A549 (cell line): ENCODE measurements around the gene TASOR. TPM values are rescaled to one million over a fixed set of nuclear protein-coding genes. Genes with fewer than 3 reads are reported as not detected.

ENCODE experiments used
- ATAC-seq, 2 experiments: fragments of 200-7000 bp in 1 of 2; fragments of >200 bp in 1 of 2; cut with Nextera tagmentation in 1 of 2; cut with Tn5 transposase in 1 of 2; 3 replicates each; pipeline versions ENCODE4 v1.8.0 to v1.9.1; 2018 to 2020; ENCODE audit warnings: mild to moderate bottlenecking in 1 of 2, moderate library complexity in 1 of 2
- CTCF ChIA-PET: fragments of 300-600 bp; sonication (Branson Sonifier 250); formaldehyde crosslinking; extraction: SDS; loops from one replicate; lab custom pipeline; 2021; ENCODE audit warnings: antibody characterized with exemption, inconsistent platforms; lab: Yijun Ruan, JAX
- POLR2A ChIA-PET: fragments of 350-600 bp; formaldehyde crosslinking; extraction: SDS; loops from one replicate; lab custom pipeline; 2021; ENCODE audit warnings: antibody characterized with exemption, inconsistent platforms; lab: Yijun Ruan, JAX
- DNase-seq, 2 experiments: peaks; one replicate each; pipeline versions ENCODE4 v3.0.0 to v3.0.0-alpha.2; 2011 to 2016; ENCODE audit warnings: low read depth in 1 of 2, low spot score in 1 of 2
- FAIRE-seq: peaks from 2 replicates; lab custom pipeline; 2011; peaks lifted over from hg19 to GRCh38; lab: Jason Lieb, UNC
- H3K27ac ChIP-seq, 2 experiments: fragments of >200 bp; sonication (Bioruptor Twin); formaldehyde crosslinking; 3 replicates each; pipeline ENCODE4 v1.5.1; 2016 to 2017
- H3K4me1 ChIP-seq: fragments of >200 bp; sonication (Bioruptor Twin); formaldehyde crosslinking; 3 replicates; pipeline ENCODE4 v1.6.1; 2016
- H3K4me2 ChIP-seq: fragments of >200 bp; sonication (Bioruptor Twin); formaldehyde crosslinking; 3 replicates; pipeline ENCODE4 v1.6.1; 2016
- H3K4me3 ChIP-seq: fragments of >200 bp; sonication (Bioruptor Twin); formaldehyde crosslinking; 3 replicates; pipeline ENCODE4 v1.5.1; 2016
- H3K9me3 ChIP-seq: fragments of >200 bp; sonication (Bioruptor Twin); formaldehyde crosslinking; 3 replicates; pipeline ENCODE4 v1.6.1; 2016
- BHLHE40 ChIP-seq: IDR thresholded peaks from 2 replicates; pipeline ENCODE4 v1.6.1; 2012; ENCODE audit warnings: low read depth, low read length, inconsistent platforms
- CBX8 ChIP-seq: fragments of 200-600 bp; sonication (generic); IDR thresholded peaks from 2 replicates; pipeline ENCODE4 v1.6.1; 2016
- CHD2 ChIP-seq: fragments of 150-350 bp; IDR thresholded peaks from 2 replicates; pipeline ENCODE4 v1.6.1; 2014; ENCODE audit warnings: low read length; ENCODE audit not compliant: partially characterized antibody
- ESRRA ChIP-seq: fragments of 150-350 bp; IDR thresholded peaks from 2 replicates; pipeline ENCODE4 v1.6.1; 2014; ENCODE audit warnings: mild to moderate bottlenecking, low read length, borderline replicate concordance
- FOSL2 ChIP-seq, 2 experiments: fragments of 450-650 bp in 1 of 2; fragments of >200 bp in 1 of 2; sonication (Bioruptor Twin) in 1 of 2; formaldehyde crosslinking; IDR thresholded peaks; 2 replicates each; pipeline versions ENCODE4 v1.5.0 to v1.6.1; 2016 to 2020; ENCODE audit warnings: mild to moderate bottlenecking in 1 of 2, moderate library complexity in 1 of 2
- FOXS1 ChIP-seq: fragments of 250-450 bp; sonication (Bioruptor Pico); IDR thresholded peaks from 2 replicates; pipeline ENCODE4 v1.5.0; 2020; ENCODE audit warnings: mild to moderate bottlenecking, moderate library complexity
- HDAC2 ChIP-seq: fragments of 200-600 bp; sonication (generic); IDR thresholded peaks from 2 replicates; pipeline ENCODE4 v1.6.1; 2016
- HEYL ChIP-seq: fragments of 250-450 bp; sonication (Bioruptor Pico); IDR thresholded peaks from 2 replicates; pipeline ENCODE4 v1.8.0; 2021; ENCODE audit warnings: mild to moderate bottlenecking, moderate library complexity
- KDM1A ChIP-seq: fragments of 200-600 bp; sonication (generic); IDR thresholded peaks from 2 replicates; pipeline ENCODE4 v1.6.1; 2016; ENCODE audit warnings: low read depth, mild to moderate bottlenecking
- KDM5A ChIP-seq: fragments of 200-600 bp; sonication (generic); IDR thresholded peaks from 2 replicates; pipeline ENCODE4 v1.6.1; 2016; ENCODE audit warnings: antibody characterized with exemption, mild to moderate bottlenecking
- MAFK ChIP-seq: fragments of 450-650 bp; IDR thresholded peaks from 2 replicates; pipeline ENCODE4 v1.6.1; 2014; ENCODE audit not compliant: partially characterized antibody
- NR3C1 ChIP-seq: fragments of >200 bp; sonication (Bioruptor Twin); formaldehyde crosslinking; IDR thresholded peaks from 3 replicates; pipeline ENCODE4 v1.6.1; 2017
- PHF8 ChIP-seq: fragments of 200-600 bp; sonication (generic); IDR thresholded peaks from 2 replicates; pipeline ENCODE4 v1.6.1; 2016; ENCODE audit warnings: low read depth, mild to moderate bottlenecking, antibody characterized with exemption, moderate library complexity, borderline replicate concordance
- POLR2AphosphoS2 ChIP-seq: conservative IDR thresholded peaks from 2 replicates; pipeline ENCODE4 v1.6.1; 2012; ENCODE audit warnings: low read length, improper control_type of control experiment, inconsistent platforms
- RAD21 ChIP-seq, 2 experiments: fragments of >200 bp in 1 of 2; sonication (Bioruptor Twin) in 1 of 2; formaldehyde crosslinking in 1 of 2; IDR thresholded peaks in 1 of 2; conservative IDR thresholded peaks in 1 of 2; 2 replicates in 1 of 2; 3 replicates in 1 of 2; pipeline ENCODE4 v1.6.1; 2012 to 2018; ENCODE audit warnings: inconsistent platforms in 1 of 2
- RCOR1 ChIP-seq: fragments of 150-350 bp; IDR thresholded peaks from 2 replicates; pipeline ENCODE4 v1.6.1; 2014; ENCODE audit warnings: antibody characterized with exemption, low read length, low read depth
- RNF2 ChIP-seq: fragments of 200-600 bp; sonication (generic); IDR thresholded peaks from 2 replicates; pipeline ENCODE4 v1.6.1; 2016; ENCODE audit warnings: low read depth, mild to moderate bottlenecking, antibody characterized with exemption, moderate library complexity, borderline replicate concordance
- SMC3 ChIP-seq: fragments of >200 bp; sonication (Bioruptor Twin); formaldehyde crosslinking; IDR thresholded peaks from 3 replicates; pipeline ENCODE4 v1.6.1; 2018; ENCODE audit warnings: inconsistent platforms
- SREBF2 ChIP-seq: fragments of 450-650 bp; IDR thresholded peaks from 2 replicates; pipeline ENCODE4 v1.6.1; 2014; ENCODE audit warnings: mild to moderate bottlenecking, moderate library complexity
- TFCP2L1 ChIP-seq: fragments of 250-450 bp; sonication (Bioruptor Pico); IDR thresholded peaks from 2 replicates; pipeline ENCODE4 v1.5.0; 2021; ENCODE audit warnings: mild to moderate bottlenecking
- TP53 ChIP-seq: fragments of 250-450 bp; sonication (Bioruptor Pico); IDR thresholded peaks from 2 replicates; pipeline ENCODE4 v1.5.0; 2021; ENCODE audit warnings: mild to moderate bottlenecking, moderate library complexity
- ZFP36 ChIP-seq: fragments of 450-650 bp; IDR thresholded peaks from 2 replicates; pipeline ENCODE4 v1.6.1; 2014; ENCODE audit warnings: borderline replicate concordance; ENCODE audit not compliant: partially characterized antibody
- WGBS: methylation state at CpG from one replicate; pipeline ENCODE4 v1.1.6; 2017; ENCODE audit errors: missing lambda C conversion rate; 5-methylcytosine and 5-hydroxymethylcytosine counted together
- polyA plus RNA-seq, 4 experiments: library from polyadenylated mRNA; depleted of rRNA in 3 of 4; stranded (reverse); fragments of >200 nt; fragmentation: RNase III in 1 of 4; extraction: RNeasy Plus Mini Kit Qiagen cat#74134 plus additional on column Dnase treatment in 1 of 4; gene quantifications; 2 replicates in 3 of 4; 3 replicates in 1 of 4; pipeline ENCODE4 v1.2.3, GENCODE V29; 2011 to 2017
- TF ChIP-seq, protein P1 (sequence below): fragments of 150-350 bp; IDR thresholded peaks from 2 replicates; pipeline ENCODE4 v1.6.1; 2014; ENCODE audit warnings: low read depth, mild to moderate bottlenecking, low read length
- TF ChIP-seq, protein P2 (sequence below): fragments of >200 bp; sonication (Bioruptor Twin); formaldehyde crosslinking; IDR thresholded peaks from 3 replicates; pipeline ENCODE4 v1.6.1; 2016
- TF ChIP-seq, protein P3 (sequence below): fragments of 450-650 bp; IDR thresholded peaks from 2 replicates; pipeline ENCODE4 v1.6.1; 2014; ENCODE audit warnings: antibody characterized with exemption
- TF ChIP-seq, protein P4 (sequence below): IDR thresholded peaks from 2 replicates; pipeline ENCODE4 v1.6.1; 2012
- TF ChIP-seq, protein P5 (sequence below): IDR thresholded peaks from 2 replicates; pipeline ENCODE4 v1.6.1; 2012; ENCODE audit warnings: low read depth, borderline replicate concordance

TASOR gene
- polyA plus RNA-seq, 2 of the 4 experiments (the other 2 are of a cell fraction): 33.5 to 49.0 TPM

DNA sequence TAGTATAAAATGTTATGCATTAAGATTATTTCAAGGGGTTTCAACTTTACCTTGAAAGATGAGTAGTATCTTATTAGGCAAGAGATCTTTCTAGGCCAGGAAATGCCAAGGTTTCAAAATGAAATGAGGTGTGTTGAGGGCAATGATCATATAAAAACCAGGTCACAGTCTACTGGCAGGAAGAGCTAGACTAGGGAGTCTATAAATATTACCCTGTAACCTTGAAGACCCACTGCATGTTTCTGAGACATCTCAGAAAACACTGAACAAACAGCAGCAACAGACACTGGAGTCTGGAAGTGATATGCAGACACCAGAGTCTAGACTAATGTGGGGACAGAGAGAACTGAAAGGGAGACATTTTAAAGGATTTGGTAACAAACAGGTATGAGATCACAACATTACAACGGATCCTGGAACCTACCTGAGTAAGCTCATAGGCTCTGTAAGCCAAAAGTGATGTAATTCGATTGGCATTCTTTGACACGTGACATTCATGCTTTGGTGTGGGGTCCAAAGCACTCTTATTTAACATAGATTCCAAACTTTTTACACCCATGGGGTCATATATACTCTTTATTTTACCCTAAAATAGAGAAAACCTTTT, 15.0 kb downstream of the TASOR start (continued):
- TF ChIP-seq FOSL2 (IDR thresholded peaks at IDR 0.05): no peak
- no peak for TF ChIP-seq FOSL2 (CRISPR knock-in tag; IDR thresholded peaks at IDR 0.05)
- no peak for TF ChIP-seq KDM5A

DNA sequence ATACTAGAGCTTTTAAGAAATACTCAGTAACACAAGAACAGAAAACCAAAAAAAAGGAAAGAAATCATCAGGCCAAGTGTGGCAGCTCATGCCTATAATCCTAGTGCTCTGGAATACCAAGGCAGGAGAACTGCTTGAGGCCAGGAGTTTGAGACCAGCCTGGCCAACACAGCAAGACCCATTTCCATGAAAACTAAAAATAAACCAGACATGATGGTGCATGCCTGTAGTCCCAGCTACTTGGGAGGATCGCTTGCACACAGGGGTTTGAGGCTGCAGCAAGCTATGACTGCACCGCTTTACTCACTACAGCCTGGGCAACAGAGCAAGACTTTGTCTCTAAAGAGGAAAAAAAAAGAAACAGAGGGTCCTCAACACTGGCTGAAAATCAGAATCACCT, 18.2 kb downstream of the TASOR start:
- no peak overlapping the region for H3K4me2 ChIP-seq
- no peak for DNase-seq
- H3K27ac ChIP-seq: no peak overlapping the region
- TF ChIP-seq KDM1A: no peak
- no peak for TF ChIP-seq HDAC2
- no peak for TF ChIP-seq NR3C1
- TF ChIP-seq FOXS1 (CRISPR knock-in tag): no peak
- TF ChIP-seq, protein P1, sequence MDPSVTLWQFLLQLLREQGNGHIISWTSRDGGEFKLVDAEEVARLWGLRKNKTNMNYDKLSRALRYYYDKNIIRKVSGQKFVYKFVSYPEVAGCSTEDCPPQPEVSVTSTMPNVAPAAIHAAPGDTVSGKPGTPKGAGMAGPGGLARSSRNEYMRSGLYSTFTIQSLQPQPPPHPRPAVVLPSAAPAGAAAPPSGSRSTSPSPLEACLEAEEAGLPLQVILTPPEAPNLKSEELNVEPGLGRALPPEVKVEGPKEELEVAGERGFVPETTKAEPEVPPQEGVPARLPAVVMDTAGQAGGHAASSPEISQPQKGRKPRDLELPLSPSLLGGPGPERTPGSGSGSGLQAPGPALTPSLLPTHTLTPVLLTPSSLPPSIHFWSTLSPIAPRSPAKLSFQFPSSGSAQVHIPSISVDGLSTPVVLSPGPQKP: no peak
- TF ChIP-seq RNF2: no peak
- no peak for TF ChIP-seq RAD21 (conservative IDR thresholded peaks at IDR 0.05 in 1 of 2, IDR thresholded peaks at IDR 0.05 in 1 of 2)
- TF ChIP-seq, protein P2, sequence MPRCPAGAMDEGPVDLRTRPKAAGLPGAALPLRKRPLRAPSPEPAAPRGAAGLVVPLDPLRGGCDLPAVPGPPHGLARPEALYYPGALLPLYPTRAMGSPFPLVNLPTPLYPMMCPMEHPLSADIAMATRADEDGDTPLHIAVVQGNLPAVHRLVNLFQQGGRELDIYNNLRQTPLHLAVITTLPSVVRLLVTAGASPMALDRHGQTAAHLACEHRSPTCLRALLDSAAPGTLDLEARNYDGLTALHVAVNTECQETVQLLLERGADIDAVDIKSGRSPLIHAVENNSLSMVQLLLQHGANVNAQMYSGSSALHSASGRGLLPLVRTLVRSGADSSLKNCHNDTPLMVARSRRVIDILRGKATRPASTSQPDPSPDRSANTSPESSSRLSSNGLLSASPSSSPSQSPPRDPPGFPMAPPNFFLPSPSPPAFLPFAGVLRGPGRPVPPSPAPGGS: no peak
- TF ChIP-seq BHLHE40: no peak
- TF ChIP-seq SREBF2: no peak
- TF ChIP-seq TFCP2L1 (CRISPR knock-in tag): no peak
- TF ChIP-seq, protein P3, sequence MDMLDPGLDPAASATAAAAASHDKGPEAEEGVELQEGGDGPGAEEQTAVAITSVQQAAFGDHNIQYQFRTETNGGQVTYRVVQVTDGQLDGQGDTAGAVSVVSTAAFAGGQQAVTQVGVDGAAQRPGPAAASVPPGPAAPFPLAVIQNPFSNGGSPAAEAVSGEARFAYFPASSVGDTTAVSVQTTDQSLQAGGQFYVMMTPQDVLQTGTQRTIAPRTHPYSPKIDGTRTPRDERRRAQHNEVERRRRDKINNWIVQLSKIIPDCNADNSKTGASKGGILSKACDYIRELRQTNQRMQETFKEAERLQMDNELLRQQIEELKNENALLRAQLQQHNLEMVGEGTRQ: no peak
- TF ChIP-seq CHD2: no peak
- TF ChIP-seq, protein P4, sequence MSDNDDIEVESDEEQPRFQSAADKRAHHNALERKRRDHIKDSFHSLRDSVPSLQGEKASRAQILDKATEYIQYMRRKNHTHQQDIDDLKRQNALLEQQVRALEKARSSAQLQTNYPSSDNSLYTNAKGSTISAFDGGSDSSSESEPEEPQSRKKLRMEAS: no peak
- no peak for TF ChIP-seq SMC3
- TF ChIP-seq PHF8: no peak
- TF ChIP-seq, all 56 proteins: peak for 0
- ChIA-PET CTCF (interaction anchor here (1.0 kb wide), 1 partner anchor 47 kb away, joined by 3 read pairs; no protein-coding TSS in a partner anchor), POLR2A (no interaction called here)
- Histone ChIP-seq H3K4me3 (no peak overlapping the region), H3K4me1 (no peaks in the 10 kb centered on the region), H3K9me3 (no peaks in the 10 kb centered on the region)
- 90% methylated on average over 2 of the region's 2 CpGs for WGBS
- ATAC-seq: no peak
- FAIRE-seq: no peak

DNA sequence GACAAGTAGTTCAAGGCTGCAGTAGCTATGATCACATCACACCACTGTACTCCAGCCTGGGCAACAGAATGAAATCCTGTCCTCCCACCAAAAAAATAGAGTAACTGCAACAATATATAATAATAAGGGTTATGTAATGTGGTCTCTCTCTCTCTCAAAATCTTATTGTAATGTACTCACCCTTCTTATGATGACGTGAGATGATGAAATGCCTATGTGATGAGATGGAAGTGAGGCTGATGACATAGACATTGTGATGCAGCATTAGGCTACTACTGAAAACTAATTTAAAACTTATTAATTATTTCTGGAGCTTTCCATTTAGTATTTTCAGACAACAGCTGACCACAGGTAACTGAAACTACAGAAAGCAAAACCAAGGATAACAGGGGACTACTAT, 27.4 kb downstream of the TASOR start:
- H3K4me1 ChIP-seq: no peaks in the 10 kb centered on the region
- ChIA-PET CTCF (interaction anchor here (1.1 kb wide), 1 partner anchor 11 kb away, joined by 3 read pairs; no protein-coding TSS in a partner anchor), POLR2A (no interaction called here)

More for the DNA sequence above, 27.4 kb downstream of the TASOR start:
- Histone ChIP-seq H3K4me3 (no peak overlapping the region), H3K27ac (no peak overlapping the region), H3K9me3 (no peaks in the 10 kb centered on the region), H3K4me2 (no peak overlapping the region)
- DNase-seq (no peak), FAIRE-seq (no peak), ATAC-seq (no peak)
- WGBS: 91% methylated on average over 1 of the region's 1 CpG
- TF ChIP-seq BHLHE40 (no peak), POLR2AphosphoS2 (no peak), ZFP36 (no peak), SREBF2 (no peak), CBX8 (no peak), RCOR1 (no peak), MAFK (no peak), PHF8 (no peak), HEYL (CRISPR knock-in tag) (no peak), ESRRA (no peak), TP53 (CRISPR knock-in tag) (no peak)
- TF ChIP-seq, protein P3: no peak
- TF ChIP-seq, protein P5, sequence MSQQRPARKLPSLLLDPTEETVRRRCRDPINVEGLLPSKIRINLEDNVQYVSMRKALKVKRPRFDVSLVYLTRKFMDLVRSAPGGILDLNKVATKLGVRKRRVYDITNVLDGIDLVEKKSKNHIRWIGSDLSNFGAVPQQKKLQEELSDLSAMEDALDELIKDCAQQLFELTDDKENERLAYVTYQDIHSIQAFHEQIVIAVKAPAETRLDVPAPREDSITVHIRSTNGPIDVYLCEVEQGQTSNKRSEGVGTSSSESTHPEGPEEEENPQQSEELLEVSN: no peak
- TF ChIP-seq, protein P2: no peak
